Retinal pigment epithelial cell (primary cell): ENCODE data around the gene CHTF18.
"Not testable (repeated sequence)": the region's sequence is repeated elsewhere in the genome, so short reads cannot be mapped to it uniquely, and the experiment has no call there.

Experiments used
- DNase-seq: peaks from one replicate; pipeline ENCODE4 v3.0.0-alpha.2; 2010; ENCODE audit warnings: low read depth
- H3K4me3 ChIP-seq: 2 replicates; pipeline ENCODE4 v1.5.1; 2011; ENCODE audit warnings: mild to moderate bottlenecking, low read length, control low read depth, moderate library complexity
- TF ChIP-seq, protein P1 (sequence below): conservative IDR thresholded peaks from 2 replicates; pipeline ENCODE4 v1.5.1; 2011; ENCODE audit warnings: low read depth, low read length, control low read depth, inconsistent platforms

The CHTF18 gene

DNA sequence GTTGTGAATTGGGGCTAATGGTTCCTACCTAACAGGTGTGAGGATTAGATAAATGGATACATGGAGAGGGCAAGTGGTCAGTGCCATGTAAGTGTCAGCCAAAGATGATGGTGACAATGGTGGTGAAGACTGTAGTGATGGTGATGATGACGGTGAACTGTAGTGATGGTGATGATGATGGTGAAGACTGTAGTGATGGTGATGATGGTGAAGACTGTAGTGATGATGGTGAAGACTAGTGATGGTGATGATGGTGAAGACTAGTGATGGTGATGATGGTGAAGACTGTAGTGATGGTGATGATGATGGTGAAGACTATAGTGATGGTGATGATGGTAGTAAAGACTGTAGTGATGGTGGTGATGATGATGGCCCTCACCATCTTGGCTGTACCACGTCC is 30.2 kb downstream of the CHTF18 start:
- TF ChIP-seq, protein P1, sequence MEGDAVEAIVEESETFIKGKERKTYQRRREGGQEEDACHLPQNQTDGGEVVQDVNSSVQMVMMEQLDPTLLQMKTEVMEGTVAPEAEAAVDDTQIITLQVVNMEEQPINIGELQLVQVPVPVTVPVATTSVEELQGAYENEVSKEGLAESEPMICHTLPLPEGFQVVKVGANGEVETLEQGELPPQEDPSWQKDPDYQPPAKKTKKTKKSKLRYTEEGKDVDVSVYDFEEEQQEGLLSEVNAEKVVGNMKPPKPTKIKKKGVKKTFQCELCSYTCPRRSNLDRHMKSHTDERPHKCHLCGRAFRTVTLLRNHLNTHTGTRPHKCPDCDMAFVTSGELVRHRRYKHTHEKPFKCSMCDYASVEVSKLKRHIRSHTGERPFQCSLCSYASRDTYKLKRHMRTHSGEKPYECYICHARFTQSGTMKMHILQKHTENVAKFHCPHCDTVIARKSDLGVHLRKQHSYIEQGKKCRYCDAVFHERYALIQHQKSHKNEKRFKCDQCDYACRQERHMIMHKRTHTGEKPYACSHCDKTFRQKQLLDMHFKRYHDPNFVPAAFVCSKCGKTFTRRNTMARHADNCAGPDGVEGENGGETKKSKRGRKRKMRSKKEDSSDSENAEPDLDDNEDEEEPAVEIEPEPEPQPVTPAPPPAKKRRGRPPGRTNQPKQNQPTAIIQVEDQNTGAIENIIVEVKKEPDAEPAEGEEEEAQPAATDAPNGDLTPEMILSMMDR = no peak
- H3K4me3 ChIP-seq = no peak overlapping the region
- DNase-seq = no peak

DNA sequence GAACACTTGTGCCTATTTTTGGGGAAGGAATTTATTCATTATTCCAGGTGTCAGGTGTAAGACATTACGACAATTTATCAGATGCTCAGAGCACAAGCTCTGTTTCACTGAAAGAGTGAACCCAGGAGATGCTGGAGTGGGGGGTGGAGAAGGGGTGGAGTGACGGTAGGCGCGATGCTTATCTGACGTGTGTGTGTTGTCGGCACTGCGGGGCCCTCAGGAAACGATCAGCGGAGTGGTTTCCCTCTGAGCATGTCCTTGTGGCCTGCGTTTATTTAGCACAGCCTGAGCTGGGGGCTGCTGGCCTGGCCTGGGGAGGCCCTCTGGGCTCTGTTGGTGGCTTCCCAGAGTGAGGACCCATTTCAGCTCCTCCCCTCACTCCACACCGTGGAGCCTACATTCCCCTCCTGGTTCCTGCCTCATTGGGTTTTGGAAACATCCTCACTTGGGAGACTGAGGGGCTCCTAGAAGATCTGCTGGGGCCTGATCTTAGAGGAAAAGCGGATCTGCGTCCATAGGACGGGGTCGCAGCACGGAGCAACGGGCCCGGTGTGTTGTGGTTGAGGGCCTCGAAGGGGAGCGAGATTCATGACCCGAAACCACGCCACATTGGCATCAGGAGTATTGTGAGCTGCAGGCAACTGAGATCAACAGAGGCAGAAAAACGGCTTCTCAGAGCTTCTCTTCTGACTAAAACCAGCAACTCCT is 31.1 kb downstream of the CHTF18 start:
- no peak overlapping the region for H3K4me3 ChIP-seq
- TF ChIP-seq, protein P1 = no peak
- no peak for DNase-seq

DNA sequence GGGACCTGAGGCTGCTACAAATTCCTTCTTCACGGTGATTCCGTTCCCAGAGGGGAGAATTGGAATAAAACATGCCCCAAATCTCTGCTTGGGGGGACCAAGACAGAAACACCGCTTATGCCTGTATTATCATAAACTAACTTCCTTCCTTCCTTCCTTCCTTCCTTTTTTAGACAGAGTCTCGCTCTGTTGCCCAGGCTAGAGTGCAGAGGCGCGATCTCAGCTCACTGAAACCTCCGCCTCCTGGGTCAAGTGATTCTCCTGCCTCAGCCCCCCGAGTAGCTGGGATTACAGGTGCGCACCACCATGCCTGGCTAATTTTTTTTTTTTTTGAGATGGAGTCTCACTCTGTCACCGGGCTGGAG is 31.6 kb downstream of the CHTF18 start:
- H3K4me3 ChIP-seq, DNase-seq: not testable (repeated sequence)

DNA sequence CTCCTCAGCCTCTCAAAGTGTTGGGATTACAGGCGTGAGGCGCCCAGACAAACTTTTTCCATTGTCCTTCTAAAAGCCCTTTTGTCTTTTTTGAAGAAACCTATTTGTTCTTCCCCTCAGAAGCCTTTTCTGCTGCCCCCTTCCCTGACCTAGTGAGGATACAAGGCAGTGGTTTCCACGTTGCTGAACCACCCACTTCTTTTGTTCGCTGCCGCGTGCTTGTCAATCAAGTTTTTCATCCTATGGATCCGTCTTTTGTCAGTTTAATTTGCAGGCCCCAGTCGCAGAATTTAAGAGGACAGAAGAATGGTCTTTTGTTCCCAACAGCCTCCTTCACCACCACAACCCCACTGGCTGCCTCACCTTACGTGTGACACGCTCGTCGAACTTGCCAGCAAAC is 32.3 kb downstream of the CHTF18 start:
- no peak for DNase-seq
- H3K4me3 ChIP-seq = no peak overlapping the region
- TF ChIP-seq, protein P1 = no peak

DNA sequence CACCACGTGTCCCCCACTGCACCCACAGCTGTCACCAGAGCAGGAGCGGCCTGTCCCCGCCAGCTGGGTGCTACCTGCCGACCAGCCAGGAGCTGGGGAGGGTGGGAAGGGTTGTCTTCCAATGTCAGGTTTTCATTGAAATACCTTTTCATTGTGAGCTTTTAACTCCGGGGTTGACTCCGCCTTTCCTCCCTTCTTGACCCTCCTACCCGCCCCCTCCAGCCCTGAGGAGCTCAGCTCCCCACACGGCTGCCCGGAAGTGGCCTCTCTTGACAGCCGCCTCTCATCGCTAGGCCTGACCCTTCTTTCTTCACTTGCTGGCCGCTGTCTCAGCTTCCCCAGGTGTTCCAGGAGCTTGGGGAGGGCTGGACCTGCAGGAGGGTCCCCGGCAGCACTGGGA is 33.3 kb downstream of the CHTF18 start:
- no peak overlapping the region for H3K4me3 ChIP-seq
- TF ChIP-seq, protein P1 = no peak
- DNase-seq = no peak

DNA sequence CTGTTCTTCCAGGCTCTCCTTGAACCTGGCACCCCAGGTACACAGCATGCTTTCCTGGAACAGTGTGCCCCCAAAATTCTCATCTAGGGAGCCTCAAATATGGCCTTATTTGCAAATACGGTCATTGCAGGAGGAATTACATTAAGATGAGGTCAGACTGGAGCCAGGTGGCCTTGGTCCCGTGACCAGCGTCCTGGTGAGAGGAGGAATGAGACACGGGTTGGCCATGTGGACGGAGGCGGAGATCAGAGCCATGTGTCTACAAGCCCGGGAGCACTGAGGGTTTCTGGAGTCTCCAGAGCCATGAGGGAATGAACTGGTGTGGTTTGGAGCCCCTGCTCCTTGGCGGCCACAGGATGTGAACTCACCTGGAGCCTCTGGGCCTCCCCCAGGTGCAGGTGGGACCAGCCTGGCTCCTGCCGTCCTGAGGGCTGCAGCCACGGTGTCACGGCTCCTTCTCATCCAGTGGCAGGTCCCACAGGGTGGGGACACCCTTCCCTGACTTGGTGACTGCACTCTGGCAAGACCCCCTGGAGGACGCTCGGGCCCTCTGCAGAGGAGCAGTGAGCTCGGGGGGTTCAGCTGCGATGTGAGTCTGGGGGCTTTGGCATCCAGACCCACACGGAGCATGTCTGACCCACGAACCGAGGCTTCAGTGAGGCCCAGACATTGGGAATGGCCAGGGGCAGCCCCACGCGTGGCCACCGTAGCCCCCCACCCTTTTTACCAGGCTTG is 33.9 kb downstream of the CHTF18 start:
- H3K4me3 ChIP-seq = no peak overlapping the region
- no peak for DNase-seq
- TF ChIP-seq, protein P1 = no peak

DNA sequence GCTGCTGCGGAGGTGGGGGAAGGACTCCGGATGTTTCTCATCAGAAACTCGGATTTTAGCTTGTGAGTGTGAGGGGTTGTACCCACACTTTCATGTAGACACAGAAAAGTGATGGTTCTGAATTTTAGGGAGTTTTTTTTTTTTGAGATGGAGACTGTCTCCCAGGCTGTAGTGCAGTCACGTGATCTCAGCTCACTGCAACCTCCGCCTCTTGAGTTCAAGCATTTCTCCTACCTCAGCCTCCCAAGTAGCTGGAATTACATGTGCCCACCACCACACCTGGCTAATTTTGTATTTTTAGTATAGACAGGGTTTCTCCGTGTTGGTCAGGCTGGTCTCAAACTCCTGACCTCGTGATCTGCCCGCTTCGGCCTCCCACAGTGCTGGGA is 34.5 kb downstream of the CHTF18 start:
- TF ChIP-seq, protein P1 = no peak
- no peak for DNase-seq

More for the DNA sequence above, 34.5 kb downstream of the CHTF18 start:
- H3K4me3 ChIP-seq = no peak overlapping the region
